Nephron (organoid): ENCODE data around the gene TOR1AIP2.
A peak's percentile ranks its signal among the peaks of the same experiment; 100 is the strongest.

Experiments
- H3K27ac Mint-ChIP-seq, 3 experiments: 2 replicates each; pipeline ENCODE4 v1.8.0; 2020; ENCODE audit warnings: mixed read lengths in 3 of 3, mild to moderate bottlenecking in 2 of 3, moderate library complexity in 1 of 3
- H3K27me3 Mint-ChIP-seq: 2 replicates; pipeline ENCODE4 v1.8.0; 2021; ENCODE audit warnings: low read depth, mild to moderate bottlenecking, moderate library complexity, mixed read lengths
- H3K36me3 Mint-ChIP-seq: 2 replicates; pipeline ENCODE4 v1.8.0; 2020; ENCODE audit warnings: low read depth, mixed read lengths
- H3K4me1 Mint-ChIP-seq: 2 replicates; pipeline ENCODE4 v1.8.0; 2020; ENCODE audit warnings: mixed read lengths
- H3K4me3 Mint-ChIP-seq, 3 experiments: 2 replicates each; pipeline ENCODE4 v1.8.0; 2020; ENCODE audit warnings: mild to moderate bottlenecking in 3 of 3, mixed read lengths in 3 of 3, moderate library complexity in 2 of 3
- H3K9me3 Mint-ChIP-seq: 2 replicates; pipeline ENCODE4 v1.8.0; 2020; ENCODE audit warnings: mixed read lengths
- TF ChIP-seq, protein P1 (sequence below), 3 experiments: fragments of 200-600 bp; sonication (generic); IDR thresholded peaks; one replicate each; pipeline ENCODE4 v1.5.0; 2021; ENCODE audit warnings: antibody characterized with exemption in 3 of 3; ENCODE audit not compliant: unreplicated experiment in 3 of 3

TOR1AIP2 gene

DNA sequence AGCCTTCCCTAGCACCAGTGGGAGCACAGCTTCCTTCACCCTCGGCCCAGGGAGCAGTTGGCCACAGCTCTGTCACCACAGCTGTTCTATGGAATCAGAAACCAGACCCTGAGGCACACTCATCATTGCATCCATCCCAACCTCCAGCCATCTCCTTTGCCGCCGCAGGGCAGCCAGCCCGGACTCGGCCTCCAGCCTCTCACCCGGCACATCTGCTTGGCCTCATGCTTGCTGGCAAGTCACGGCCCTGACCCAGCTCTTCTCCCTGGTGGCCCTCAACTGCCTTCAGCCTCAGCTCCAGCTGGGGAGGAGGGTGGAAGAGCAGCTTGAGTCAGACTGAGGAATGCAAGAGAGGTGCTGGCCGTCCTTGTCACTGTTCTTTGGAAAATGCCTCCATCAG, 59.8 kb downstream of the TOR1AIP2 start:
- TF ChIP-seq, protein P1, sequence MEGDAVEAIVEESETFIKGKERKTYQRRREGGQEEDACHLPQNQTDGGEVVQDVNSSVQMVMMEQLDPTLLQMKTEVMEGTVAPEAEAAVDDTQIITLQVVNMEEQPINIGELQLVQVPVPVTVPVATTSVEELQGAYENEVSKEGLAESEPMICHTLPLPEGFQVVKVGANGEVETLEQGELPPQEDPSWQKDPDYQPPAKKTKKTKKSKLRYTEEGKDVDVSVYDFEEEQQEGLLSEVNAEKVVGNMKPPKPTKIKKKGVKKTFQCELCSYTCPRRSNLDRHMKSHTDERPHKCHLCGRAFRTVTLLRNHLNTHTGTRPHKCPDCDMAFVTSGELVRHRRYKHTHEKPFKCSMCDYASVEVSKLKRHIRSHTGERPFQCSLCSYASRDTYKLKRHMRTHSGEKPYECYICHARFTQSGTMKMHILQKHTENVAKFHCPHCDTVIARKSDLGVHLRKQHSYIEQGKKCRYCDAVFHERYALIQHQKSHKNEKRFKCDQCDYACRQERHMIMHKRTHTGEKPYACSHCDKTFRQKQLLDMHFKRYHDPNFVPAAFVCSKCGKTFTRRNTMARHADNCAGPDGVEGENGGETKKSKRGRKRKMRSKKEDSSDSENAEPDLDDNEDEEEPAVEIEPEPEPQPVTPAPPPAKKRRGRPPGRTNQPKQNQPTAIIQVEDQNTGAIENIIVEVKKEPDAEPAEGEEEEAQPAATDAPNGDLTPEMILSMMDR (IDR thresholded peaks at IDR 0.05; ENCODE audit: unreplicated experiment in 3 of 3): no peak
- Mint-ChIP-seq H3K27me3 (peaks cover 8% of the 10 kb centered on the region), H3K4me3 (peak overlapping the region in 1 of 3 experiments; percentile 16), H3K9me3 (no peaks in the 10 kb centered on the region), H3K4me1 (peaks cover 57% of the 10 kb centered on the region), H3K36me3 (no peaks in the 10 kb centered on the region), H3K27ac (peak overlapping the region in 2 of 3 experiments; percentile 13 to 89)

DNA sequence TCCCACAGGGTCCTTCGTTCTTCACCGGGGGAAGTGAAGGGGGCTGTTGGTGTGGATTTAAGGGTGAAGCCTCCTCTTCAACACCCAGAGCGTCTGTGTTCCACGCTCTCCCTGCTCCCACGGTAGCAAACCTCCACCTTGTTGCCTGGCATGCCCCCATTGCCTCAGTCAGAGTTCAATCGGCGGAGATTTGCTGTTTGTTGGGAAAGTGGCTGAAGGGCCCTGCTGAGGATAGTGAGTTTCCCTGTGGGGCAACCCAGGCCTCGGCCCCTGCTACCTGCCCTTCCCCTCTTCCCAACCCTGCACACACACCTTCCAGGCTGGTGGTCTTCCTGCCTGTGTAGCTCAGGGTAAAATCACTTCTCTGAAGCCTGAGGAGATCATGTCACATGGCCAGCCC, 60.5 kb downstream of the TOR1AIP2 start:
- peak overlapping the region; percentile 18 to 96 (median 89) for H3K27ac Mint-ChIP-seq
- H3K27me3 Mint-ChIP-seq: peaks cover 8% of the 10 kb centered on the region
- H3K36me3 Mint-ChIP-seq: no peaks in the 10 kb centered on the region
- TF ChIP-seq, protein P1 (IDR thresholded peaks at IDR 0.05; ENCODE audit: unreplicated experiment in 3 of 3): no peak
- peaks cover 63% of the 10 kb centered on the region for H3K4me1 Mint-ChIP-seq
- peak overlapping the region in 1 of 3 experiments; percentile 54 for H3K4me3 Mint-ChIP-seq
- H3K9me3 Mint-ChIP-seq: no peaks in the 10 kb centered on the region

DNA sequence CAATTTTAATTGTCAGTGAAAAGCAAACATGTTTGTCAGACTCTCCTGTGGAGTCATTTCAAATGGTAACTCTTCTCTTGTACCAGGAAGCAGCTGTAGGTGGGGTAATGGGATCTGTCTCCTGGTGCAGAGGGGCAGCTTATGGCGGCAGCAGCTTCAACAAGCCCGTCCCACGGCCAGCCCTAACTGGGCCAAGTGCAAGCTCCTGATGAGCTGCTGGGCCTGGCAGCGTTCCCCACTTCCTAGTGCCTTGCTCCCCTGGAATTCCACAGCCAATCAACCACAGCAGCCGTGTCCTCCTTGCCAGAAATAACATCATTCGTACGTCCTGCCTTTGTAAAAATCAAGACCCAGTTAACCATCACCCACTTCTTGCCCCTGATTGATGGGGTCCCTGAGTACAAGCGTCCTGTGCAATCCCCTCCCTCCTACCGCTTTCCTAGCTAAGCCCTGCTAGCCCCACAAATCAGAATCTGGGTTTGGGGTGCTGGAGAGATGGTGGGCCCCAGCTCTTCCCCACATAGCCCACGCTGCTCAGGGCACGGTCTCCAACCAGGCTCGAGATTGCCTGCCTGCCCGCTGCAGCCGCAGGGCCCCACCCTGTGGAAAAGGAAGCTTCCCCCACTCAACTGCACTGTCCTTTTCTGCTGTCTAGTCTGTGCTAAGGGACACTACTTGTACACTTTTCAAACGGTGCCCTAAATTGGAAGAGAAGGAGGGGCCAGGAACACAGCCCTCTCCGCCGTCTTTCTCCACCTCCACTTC, 61.2 kb downstream of the TOR1AIP2 start:
- Mint-ChIP-seq H3K27me3 (peaks cover 14% of the 10 kb centered on the region), H3K9me3 (no peaks in the 10 kb centered on the region), H3K4me3 (peak overlapping the region; percentile 89 to 93 (median 93)), H3K27ac (peak overlapping the region; percentile 88 to 96 (median 89)), H3K4me1 (peaks cover 63% of the 10 kb centered on the region), H3K36me3 (no peaks in the 10 kb centered on the region)
- TF ChIP-seq, protein P1 (IDR thresholded peaks at IDR 0.05; ENCODE audit: unreplicated experiment in 3 of 3): no peak

DNA sequence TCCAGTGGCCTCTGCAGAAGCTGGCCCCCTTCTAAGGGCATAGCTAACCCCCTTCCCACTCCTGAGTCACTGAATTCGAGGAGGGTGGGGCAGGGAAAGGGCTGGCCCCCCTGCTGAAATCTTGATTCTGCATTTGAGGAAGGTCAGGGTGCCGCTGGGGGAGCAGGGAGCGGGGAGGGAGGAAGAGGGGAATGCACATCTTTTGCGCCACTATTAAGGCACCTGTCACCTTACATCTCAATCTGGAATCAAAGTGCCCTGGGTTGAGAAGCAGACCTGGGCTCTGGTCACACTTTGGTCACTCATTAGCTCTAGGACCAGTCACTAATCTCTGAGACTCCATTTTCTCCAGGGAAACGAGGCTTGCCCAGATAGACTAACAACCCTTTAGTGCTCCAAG, 62.0 kb downstream of the TOR1AIP2 start:
- H3K36me3 Mint-ChIP-seq: no peaks in the 10 kb centered on the region
- no peaks in the 10 kb centered on the region for H3K9me3 Mint-ChIP-seq

DNA sequence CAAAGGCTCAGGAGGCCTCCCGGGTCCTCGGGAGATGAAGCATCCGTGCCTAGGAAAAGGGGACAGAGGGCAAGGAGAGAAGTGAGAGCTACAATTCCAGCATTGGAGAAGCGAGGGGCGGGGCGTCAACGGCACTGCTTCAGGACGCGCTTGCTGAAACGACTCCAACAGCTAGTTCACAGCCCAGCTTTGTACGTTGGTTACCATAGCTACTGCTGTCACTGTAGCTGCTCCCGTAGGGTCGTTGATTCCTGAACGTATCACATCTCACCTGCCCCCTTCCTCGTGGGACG, 63.1 kb downstream of the TOR1AIP2 start:
- TF ChIP-seq, protein P1 (IDR thresholded peaks at IDR 0.05; ENCODE audit: unreplicated experiment in 3 of 3): no peak
- Mint-ChIP-seq H3K36me3 (no peaks in the 10 kb centered on the region), H3K4me1 (peaks cover 73% of the 10 kb centered on the region), H3K4me3 (peak overlapping the region; percentile 89 to 93 (median 93)), H3K27me3 (peaks cover 19% of the 10 kb centered on the region), H3K9me3 (no peaks in the 10 kb centered on the region), H3K27ac (peak overlapping the region; percentile 88 to 96 (median 89))

More for the DNA sequence above, 62.0 kb downstream of the TOR1AIP2 start:
- Mint-ChIP-seq H3K27ac (peak overlapping the region; percentile 88 to 96 (median 89)), H3K4me1 (peaks cover 68% of the 10 kb centered on the region), H3K27me3 (peaks cover 19% of the 10 kb centered on the region), H3K4me3 (peak overlapping the region; percentile 89 to 93 (median 93))
- TF ChIP-seq, protein P1 (IDR thresholded peaks at IDR 0.05; ENCODE audit: unreplicated experiment in 3 of 3): no peak
